Parathyroid adenoma (tissue), 2 donors: ENCODE results near the gene STAP2.

Experiments
- H2AFZ ChIP-seq: fragments of 300-600 bp; sonication (generic); one replicate; pipeline ENCODE4 v1.7.0; 2017; ENCODE audit warnings: antibody characterized with exemption, mild to moderate bottlenecking
- H3K27ac ChIP-seq: fragments of 300-600 bp; sonication (generic); one replicate; pipeline ENCODE4 v1.7.0; 2017
- H3K27me3 ChIP-seq: fragments of 300-600 bp; sonication (generic); one replicate; pipeline ENCODE4 v1.7.0; 2017; ENCODE audit warnings: low read length; ENCODE audit not compliant: control insufficient read depth, insufficient read depth
- H3K36me3 ChIP-seq: fragments of 300-600 bp; sonication (generic); one replicate; pipeline ENCODE4 v1.7.0; 2017; ENCODE audit warnings: low read length; ENCODE audit not compliant: control insufficient read depth, insufficient read depth
- H3K4me1 ChIP-seq: fragments of 300-600 bp; sonication (generic); one replicate; pipeline ENCODE4 v1.7.0; 2017; ENCODE audit warnings: control low read depth
- H3K4me2 ChIP-seq: fragments of 300-600 bp; sonication (generic); one replicate; pipeline ENCODE4 v1.7.0; 2017; ENCODE audit warnings: low read length
- H3K4me3 ChIP-seq: fragments of 300-600 bp; sonication (generic); one replicate; pipeline ENCODE4 v1.7.0; 2017; ENCODE audit warnings: low read depth, low read length
- H3K79me2 ChIP-seq: fragments of 300-600 bp; sonication (generic); one replicate; pipeline ENCODE4 v1.7.0; 2017; ENCODE audit warnings: control low read depth
- H3K9ac ChIP-seq: fragments of 300-600 bp; sonication (generic); one replicate; pipeline ENCODE4 v1.7.0; 2017; ENCODE audit warnings: mild to moderate bottlenecking
- H3K9me3 ChIP-seq: fragments of 300-600 bp; sonication (generic); one replicate; pipeline ENCODE4 v1.7.0; 2017; ENCODE audit warnings: low read length; ENCODE audit not compliant: control insufficient read depth
- TF ChIP-seq, protein P1 (sequence below): fragments of 300-600 bp; sonication (generic); IDR thresholded peaks from one replicate; pipeline ENCODE4 v1.7.0; 2017; ENCODE audit warnings: antibody characterized with exemption, mild to moderate bottlenecking
- donor health status: primary hyperparathyroidism.

STAP2 gene

DNA sequence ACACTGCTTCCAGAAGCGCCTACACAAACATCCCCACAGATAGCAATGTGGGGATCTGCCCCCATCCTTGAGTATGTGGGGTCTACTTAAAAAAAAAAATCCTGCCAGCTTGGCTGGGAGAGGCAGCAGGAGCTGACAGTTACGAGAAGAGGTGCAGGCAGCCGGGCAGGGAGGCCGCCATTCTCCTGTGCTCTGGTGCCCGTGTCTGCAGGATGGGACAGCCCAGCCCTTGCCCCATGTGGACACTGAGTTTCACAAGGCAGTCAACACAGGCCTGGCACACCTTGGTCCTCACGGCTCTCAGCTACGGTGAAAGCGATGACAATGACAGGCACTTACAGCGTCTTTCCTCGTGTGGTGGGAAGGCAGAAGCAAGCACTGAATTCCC, 28.7 kb upstream of the STAP2 start:
- Histone ChIP-seq H3K27ac (no peak overlapping the region), H3K4me1 (peaks cover 43% of the 10 kb centered on the region)
- TF ChIP-seq, protein P1, sequence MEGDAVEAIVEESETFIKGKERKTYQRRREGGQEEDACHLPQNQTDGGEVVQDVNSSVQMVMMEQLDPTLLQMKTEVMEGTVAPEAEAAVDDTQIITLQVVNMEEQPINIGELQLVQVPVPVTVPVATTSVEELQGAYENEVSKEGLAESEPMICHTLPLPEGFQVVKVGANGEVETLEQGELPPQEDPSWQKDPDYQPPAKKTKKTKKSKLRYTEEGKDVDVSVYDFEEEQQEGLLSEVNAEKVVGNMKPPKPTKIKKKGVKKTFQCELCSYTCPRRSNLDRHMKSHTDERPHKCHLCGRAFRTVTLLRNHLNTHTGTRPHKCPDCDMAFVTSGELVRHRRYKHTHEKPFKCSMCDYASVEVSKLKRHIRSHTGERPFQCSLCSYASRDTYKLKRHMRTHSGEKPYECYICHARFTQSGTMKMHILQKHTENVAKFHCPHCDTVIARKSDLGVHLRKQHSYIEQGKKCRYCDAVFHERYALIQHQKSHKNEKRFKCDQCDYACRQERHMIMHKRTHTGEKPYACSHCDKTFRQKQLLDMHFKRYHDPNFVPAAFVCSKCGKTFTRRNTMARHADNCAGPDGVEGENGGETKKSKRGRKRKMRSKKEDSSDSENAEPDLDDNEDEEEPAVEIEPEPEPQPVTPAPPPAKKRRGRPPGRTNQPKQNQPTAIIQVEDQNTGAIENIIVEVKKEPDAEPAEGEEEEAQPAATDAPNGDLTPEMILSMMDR: no peak

DNA sequence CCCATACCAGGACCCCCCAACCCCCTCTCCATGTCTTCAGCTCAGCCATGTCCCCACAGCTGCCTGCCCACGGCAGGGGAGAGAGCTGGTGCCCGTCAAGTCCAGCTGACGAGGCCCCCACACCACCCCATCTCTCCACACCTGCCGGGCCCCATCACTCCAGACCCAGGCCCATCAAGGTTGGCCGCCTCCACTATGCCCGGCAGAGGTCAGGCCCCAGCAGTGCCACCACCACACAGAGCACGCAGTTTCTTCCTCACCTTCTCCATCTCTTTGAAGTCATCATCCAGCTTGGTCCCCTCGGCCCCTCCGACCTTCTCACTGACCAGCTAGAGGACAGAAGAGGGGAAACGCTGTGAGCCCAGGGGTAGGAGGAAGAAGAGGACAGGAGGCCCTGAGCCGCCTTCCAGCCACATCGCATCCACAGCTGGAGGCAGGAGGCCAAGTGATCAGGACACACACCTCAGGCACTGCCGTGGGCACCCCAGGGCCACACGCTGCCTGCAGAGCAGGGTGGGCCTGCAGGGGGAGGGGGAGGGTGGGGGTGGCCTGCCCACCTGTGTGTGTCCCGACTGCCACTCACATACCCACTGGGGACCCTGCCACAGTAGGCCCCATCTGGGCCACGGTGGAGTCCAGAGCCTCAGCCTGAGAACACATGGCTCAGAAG, 28.2 kb upstream of the STAP2 start:
- Histone ChIP-seq H3K9me3 (no peaks in the 10 kb centered on the region), H3K9ac (no peak overlapping the region), H3K27me3 (no peaks in the 10 kb centered on the region), H3K4me2 (no peak overlapping the region), H3K36me3 (no peaks in the 10 kb centered on the region), H3K79me2 (peaks cover 39% of the 10 kb centered on the region), H3K4me1 (peaks cover 38% of the 10 kb centered on the region), H2AFZ (no peak overlapping the region), H3K27ac (no peak overlapping the region), H3K4me3 (no peak overlapping the region)
- TF ChIP-seq, protein P1: no peak

More for the DNA sequence above, 28.7 kb upstream of the STAP2 start:
- Histone ChIP-seq H3K4me3 (no peak overlapping the region), H3K27me3 (no peaks in the 10 kb centered on the region), H3K4me2 (no peak overlapping the region), H3K9ac (no peak overlapping the region), H3K79me2 (peaks cover 44% of the 10 kb centered on the region), H3K9me3 (no peaks in the 10 kb centered on the region), H3K36me3 (no peaks in the 10 kb centered on the region), H2AFZ (no peak overlapping the region)

DNA sequence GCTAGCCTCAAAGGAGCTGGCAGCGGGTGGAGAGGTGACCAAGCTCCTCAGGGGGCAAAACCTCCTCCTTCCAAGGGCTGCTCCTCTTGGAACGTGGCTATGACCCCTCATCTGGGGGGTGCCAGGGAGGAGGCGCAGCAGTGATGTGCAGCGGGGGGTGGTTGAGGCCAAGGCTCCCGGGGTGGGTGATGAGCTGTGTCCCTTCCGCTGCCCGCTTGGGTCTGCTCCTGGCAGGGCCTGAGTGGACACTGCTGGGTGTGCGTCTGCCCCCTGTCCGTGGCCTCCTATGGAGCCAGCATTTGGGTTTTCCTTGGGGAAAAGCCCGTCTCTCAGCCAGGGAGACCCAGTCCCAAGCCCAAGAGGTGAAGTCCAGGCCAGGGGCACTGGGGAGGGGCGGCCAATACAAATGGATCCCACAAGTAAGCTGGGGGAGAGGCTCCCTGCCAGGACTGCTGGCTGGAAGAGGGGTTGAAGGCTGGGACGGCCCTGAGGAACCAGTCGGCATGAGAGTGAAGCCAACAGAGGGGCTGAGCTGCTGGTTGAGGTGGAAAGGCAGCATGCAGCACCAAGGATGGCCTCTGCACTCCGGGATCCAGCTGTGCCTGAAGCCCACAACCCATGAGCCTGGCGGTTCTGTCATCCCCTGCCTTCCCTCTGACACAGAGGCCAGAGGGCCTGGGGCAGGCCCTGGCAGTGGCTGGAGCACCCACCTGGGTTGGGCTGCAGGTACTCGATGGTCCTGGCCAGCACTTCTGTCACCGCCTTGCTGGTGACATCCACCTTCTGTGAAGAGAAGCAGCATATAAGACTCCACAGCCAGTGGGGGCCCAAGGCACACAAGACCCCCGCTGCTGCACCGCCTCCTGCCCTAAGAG, 27.4 kb upstream of the STAP2 start:
- Histone ChIP-seq H3K79me2 (peaks cover 37% of the 10 kb centered on the region), H3K4me3 (no peak overlapping the region), H3K9me3 (no peaks in the 10 kb centered on the region), H3K36me3 (no peaks in the 10 kb centered on the region), H3K27me3 (no peaks in the 10 kb centered on the region), H3K9ac (no peak overlapping the region), H3K4me1 (peaks cover 30% of the 10 kb centered on the region), H2AFZ (no peak overlapping the region), H3K4me2 (no peak overlapping the region), H3K27ac (no peak overlapping the region)
- TF ChIP-seq, protein P1: no peak

DNA sequence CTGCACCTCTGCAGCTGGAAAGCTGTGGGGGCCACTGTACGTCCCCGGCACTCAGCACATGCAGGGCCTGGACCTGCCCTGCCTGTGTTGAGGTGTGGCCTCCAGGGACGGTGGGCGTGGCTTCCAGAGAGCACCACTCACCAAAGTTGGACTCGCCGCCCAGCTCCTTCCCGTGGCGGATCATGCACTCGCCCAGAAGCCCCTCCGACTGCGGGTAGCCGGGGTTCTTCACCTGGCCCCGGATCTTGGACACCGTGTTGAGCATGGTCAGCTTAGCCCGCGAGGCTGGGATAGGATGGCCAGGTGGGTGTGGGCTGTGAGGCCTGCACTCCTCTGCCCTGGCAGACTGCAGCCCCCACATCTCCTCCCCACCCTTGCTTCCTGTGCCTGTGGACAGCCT, 26.7 kb upstream of the STAP2 start:
- H3K79me2 ChIP-seq: peaks cover 35% of the 10 kb centered on the region
- TF ChIP-seq, protein P1: no peak
- H3K9me3 ChIP-seq: no peaks in the 10 kb centered on the region
- H3K4me2 ChIP-seq: no peak overlapping the region
- H3K27me3 ChIP-seq: no peaks in the 10 kb centered on the region
- H3K27ac ChIP-seq: no peak overlapping the region
- no peaks in the 10 kb centered on the region for H3K36me3 ChIP-seq
- no peak overlapping the region for H3K9ac ChIP-seq
- no peak overlapping the region for H2AFZ ChIP-seq
- H3K4me3 ChIP-seq: no peak overlapping the region
- H3K4me1 ChIP-seq: peaks cover 25% of the 10 kb centered on the region
